IPS-18c (cell line): ENCODE measurements around the gene PCSK1.

Experiments
- H3K4me3 ChIP-seq: 2 replicates; pipeline ENCODE4 v1.7.0; 2013; ENCODE audit warnings: low read depth, mild to moderate bottlenecking, low read length, moderate library complexity; ENCODE audit not compliant: insufficient read depth
- H3K9me3 ChIP-seq: one replicate; pipeline ENCODE4 v1.6.1; 2013; ENCODE audit warnings: mild to moderate bottlenecking, low read length, moderate library complexity; ENCODE audit not compliant: control insufficient read depth, insufficient read depth

PCSK1 gene

DNA sequence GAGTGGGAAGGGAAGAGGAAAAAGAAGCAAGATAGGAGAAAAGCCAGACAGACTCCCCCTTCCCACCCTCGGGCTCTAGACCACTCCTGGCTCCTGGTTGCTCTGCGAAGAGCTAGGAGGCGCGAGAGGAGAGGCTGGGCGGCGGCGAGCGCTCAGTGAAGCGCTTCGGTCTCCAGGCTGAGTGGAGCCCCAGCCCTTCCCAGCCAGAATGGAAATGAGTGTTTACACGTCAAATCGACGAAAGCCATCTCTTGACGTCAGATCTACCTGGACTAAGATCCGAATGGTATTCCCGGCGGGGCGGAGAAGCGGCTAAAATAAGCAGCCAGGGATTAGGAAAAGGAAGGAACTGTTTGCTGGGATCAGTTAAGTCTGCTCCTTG, at the start of gene PCSK1:
Gene PCSK1, minus strand, starts transcription at position 183 of the 382 bp plus-strand sequence. CDS start 206 bp downstream, outside the sequence.
- H3K4me3 ChIP-seq: peak within 1 kb of the TSS; percentile 75
- no peaks in the 10 kb centered on the region for H3K9me3 ChIP-seq

DNA sequence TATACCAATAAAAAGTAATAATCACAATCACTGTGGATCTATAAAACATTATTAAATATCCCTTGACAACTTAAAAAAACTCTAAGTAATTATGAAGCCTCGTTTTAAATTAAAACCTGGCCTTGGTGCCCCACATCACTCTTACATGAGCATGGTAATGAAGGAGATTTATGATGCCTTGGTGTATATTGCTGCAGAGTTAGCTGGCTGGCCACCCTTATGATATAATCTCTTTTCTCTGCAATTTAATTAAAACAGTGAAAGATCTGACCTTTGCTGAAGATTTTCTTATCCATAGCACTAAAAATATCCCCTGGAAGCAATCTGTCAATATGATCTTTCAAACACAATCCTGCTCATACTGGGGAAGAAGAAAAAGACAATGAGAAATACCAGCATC, 48.8 kb upstream of the PCSK1 start:
- H3K9me3 ChIP-seq: no peaks in the 10 kb centered on the region
- no peak overlapping the region for H3K4me3 ChIP-seq

DNA sequence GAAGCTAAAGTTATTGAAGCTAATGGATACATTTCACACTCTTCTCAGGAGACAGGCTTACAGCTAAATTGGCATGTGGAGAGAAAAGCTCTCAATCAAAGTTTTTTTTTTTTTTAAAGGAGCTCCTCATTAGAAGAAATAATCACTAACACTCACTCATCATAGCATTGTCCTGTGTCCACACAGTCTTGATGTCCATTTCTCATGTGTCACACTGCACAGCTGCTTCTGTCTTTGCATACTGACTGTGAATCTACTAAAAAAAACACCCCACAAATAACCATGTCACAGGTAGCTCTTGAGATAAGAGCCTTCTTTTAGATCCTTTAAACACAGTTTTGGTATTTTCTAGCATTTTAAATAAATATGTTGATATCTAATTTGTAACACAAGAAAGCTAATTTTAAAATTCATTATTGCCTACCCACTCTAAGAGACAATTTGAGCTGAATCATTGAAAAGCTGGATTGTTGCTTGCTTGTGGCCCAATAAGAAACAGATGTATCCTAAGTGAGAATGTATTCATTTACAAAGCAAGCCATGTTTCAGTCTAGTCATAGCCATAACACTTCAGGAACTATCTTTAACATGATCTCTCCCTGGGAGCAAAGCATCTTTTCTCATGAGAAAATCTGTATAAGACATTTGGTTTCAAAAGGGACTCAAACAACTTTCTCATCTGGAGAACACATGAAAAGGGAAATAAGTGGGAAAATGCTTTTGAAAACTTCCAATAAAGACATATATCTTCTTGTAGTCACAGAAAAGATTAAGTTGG, 48.1 kb upstream of the PCSK1 start:
- Histone ChIP-seq H3K9me3 (no peaks in the 10 kb centered on the region), H3K4me3 (no peak overlapping the region)

DNA sequence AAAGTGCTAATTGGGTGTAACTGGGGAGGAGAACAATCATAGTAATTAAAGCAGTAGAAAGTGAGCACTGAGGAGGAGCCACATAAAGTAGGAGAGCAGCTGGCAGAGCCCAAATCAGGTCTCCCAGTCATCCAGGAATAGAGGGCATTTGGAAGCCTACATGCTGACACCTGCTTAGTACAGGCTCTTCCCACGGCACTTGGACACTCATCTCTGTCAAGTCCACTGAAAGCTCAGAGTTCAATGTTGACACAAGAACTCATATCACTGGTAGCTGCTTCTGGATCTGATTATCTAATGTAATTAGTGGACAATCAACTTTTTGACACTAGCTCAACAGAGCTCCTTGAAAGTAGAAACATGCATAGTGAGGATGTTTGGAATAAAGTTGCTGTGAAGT, 45.9 kb upstream of the PCSK1 start:
- Histone ChIP-seq H3K9me3 (no peaks in the 10 kb centered on the region), H3K4me3 (no peak overlapping the region)

DNA sequence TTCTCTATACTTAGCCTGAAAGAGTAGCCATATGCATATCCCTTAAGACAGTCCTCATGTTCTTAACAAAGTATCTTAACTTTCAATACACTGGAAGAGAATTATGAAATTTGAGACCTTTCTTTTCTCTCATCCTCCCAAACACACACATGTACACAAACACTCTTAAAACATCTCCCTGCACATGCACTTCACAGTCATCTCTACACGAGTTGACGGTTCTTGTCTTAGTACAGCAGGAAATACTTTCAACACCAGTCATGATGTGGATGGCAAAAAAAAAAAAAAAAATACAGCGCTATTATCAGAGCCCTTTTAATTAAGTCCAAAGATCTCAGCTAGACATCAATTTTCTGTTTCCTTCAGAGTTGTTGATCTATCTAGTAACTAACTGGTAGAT, 43.6 kb upstream of the PCSK1 start:
- H3K4me3 ChIP-seq: no peak overlapping the region

DNA sequence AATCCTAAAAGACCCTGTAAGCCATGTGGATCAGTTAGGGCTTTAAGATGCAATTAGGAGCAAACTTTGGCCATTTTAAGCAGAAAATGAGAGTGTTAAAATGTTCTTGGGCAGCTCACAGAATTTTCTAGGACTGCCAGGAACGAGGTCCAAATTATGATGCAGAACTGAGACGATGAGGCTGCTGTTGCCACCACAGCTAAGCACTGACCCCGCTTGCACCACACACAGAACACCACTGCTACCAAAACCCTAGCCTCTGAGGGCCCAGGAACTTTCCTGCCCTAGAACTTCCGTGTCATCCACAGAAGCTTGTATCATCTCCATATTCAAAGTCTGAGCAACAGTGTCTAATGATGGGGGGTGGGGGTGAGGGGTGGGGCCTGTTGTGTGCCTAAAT, 41.0 kb upstream of the PCSK1 start:
- no peak overlapping the region for H3K4me3 ChIP-seq
- no peaks in the 10 kb centered on the region for H3K9me3 ChIP-seq

More for the DNA sequence above, 43.6 kb upstream of the PCSK1 start:
- H3K9me3 ChIP-seq: no peaks in the 10 kb centered on the region

DNA sequence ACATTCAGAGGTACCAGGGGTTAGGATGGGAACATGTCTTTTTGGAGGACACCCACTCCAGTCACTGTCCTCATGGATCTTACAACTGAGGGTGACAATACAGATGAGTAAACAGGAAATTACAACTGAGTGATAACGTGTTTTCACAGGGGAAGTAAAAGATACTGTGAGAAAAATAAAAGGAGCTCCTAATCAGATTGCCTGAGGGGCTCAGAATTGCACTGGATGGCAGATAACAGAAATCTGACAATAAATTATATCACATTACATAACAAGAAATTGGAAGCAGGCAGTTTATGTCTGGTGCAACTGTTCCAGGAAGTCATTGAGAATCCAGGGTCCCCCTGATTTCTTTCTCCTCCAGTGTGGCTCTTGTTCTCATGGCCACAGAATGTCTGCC, 40.1 kb upstream of the PCSK1 start:
- Histone ChIP-seq H3K9me3 (no peaks in the 10 kb centered on the region), H3K4me3 (no peak overlapping the region)

DNA sequence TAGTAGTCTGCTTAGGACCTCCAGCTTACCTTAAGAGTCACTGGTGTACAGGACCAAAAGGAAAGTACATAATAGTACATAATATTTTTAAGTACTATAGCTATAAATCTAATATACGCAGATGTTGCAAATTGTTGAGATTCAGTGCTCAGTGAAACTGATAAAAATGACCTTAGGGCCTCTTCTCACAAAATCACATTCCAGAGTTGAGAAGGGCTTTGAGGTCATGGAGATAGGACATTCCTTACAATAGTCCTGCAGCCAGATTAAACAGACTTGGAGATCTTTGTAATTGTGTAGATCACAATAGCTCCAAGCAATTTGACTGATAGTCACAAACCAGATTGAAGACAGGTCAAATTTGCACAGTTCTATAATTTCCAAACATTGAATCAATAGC, 37.7 kb upstream of the PCSK1 start:
- Histone ChIP-seq H3K4me3 (no peak overlapping the region), H3K9me3 (no peaks in the 10 kb centered on the region)

DNA sequence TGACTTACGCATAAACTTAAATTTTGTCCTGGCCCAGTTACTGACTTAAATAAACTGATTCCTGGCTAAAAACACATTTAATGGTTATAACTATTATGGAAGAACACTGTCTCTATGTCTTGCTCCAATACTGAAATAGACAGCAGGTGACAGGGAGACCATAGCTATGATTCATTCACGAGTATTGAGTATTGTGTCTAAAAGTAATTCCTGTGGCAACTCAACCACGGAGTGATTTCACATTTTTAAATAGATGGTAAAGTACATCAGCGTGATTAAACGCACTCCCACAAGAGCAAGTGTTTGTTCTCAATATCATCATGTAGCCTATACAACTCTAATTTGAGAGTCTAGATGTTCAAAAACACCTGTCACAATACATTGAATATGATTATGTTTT, 35.9 kb upstream of the PCSK1 start:
- Histone ChIP-seq H3K9me3 (no peaks in the 10 kb centered on the region), H3K4me3 (no peak overlapping the region)

DNA sequence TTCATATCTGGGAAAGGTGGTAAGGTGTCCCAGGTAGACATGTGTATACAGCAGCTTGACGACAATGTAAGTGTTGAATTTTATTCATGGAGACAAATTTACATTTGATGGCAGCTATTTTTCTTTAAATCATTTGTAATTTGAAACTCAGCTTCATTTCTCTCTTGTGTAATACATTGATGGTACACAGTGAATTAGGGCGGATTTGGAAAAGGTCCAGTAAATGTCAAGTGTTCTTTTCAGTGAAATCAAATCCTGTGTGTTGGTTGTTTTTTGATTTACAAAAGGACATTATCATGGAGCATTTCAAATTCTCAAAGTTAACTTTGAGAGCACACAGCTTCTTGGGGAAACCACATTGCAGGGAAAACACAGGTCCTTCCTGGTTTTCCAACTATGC, 30.0 kb upstream of the PCSK1 start:
- no peak overlapping the region for H3K4me3 ChIP-seq
- H3K9me3 ChIP-seq: no peaks in the 10 kb centered on the region

DNA sequence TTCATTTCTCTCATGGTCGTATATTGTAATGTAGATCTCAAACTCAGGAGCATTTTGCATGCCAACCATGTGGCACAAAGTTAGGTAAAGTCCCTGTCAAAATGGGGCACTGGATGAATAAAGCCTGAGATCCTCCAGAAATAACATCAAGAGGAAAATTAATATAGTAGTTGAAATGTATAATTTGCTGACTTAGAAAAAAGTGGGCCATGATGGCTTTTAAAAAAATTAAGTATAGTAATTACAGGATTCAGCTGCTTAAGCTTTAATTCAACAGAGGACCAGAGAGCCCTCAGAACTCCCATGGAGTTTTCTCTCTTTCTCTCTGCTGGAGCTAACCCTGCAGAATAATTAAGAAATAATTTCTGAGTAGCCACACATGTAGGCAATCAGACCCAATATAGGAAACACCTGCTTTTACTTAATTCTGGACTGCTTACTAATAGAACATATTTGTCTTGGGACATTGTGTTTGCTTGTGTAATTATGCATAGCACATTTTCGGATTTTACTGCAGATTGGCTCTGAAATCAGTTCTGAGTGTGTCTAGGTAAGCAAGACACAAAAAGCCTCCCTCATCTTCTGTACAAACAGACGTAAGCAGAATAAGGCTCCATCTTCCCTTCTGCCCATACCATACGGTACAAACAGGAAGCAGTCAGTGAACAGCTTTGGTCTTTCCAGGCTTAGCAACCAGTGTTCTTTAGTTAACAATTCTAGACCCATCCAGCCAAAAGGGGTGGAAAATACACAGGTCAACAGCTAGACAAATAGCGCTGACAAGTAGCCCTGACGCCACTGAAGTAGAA, 26.5 kb upstream of the PCSK1 start:
- Histone ChIP-seq H3K4me3 (no peak overlapping the region), H3K9me3 (no peaks in the 10 kb centered on the region)

DNA sequence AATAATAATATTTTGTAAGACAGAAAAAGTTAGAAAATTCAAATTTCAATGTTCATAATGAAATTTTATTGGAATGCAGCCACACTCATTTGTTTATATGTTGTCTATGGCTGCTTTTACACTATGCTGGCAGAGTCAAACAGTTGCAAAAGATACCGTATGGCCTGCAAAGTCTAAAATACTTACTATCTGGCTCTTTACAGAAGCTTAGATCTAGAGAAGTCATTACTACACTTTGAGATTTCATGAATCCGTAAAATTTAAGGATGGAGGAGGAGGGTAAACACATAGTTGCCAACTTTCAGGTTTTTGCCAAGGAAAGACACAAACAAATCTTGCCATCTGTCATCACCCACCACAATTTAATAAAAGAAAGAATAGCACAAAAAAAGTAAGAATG, 25.1 kb upstream of the PCSK1 start:
- Histone ChIP-seq H3K4me3 (no peak overlapping the region), H3K9me3 (no peaks in the 10 kb centered on the region)

DNA sequence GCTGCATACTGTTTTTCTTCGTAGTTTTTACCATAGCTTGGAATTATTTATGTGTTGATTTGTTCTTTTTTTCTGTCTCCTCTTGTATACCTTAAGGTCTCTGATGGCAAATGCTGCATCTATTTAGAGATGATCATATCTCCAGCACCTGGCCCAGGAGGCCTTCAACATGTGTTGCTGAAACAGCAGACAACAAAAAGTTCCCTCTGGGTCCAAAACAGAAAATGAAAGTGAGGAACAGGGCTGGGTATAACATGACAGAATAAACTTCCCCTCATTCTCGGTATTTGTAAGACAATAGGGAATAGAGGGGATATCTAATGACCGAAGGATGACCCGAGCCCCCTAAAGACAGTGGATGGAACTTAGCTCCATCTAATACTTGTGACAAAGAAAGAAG, 22.7 kb upstream of the PCSK1 start:
- Histone ChIP-seq H3K9me3 (no peaks in the 10 kb centered on the region), H3K4me3 (no peak overlapping the region)

DNA sequence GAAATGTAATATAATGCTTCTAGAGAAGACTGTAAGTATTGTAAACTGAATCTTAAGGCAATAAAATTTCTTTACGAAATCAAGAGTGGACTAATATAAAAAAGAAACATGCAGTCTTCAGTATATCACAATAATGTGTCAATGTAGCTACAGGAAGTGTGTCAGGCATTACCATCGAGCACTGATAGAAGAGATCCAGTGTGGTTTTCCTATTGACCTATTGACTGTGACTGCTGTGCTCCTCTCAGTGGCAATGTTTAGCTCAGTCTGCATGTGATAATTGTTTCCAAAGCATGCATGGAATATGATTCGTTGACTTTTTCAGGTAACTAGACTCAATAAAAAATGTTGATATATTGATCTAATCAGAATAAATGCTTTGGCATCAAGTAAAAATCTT, 20.3 kb upstream of the PCSK1 start:
- H3K9me3 ChIP-seq: no peaks in the 10 kb centered on the region

DNA sequence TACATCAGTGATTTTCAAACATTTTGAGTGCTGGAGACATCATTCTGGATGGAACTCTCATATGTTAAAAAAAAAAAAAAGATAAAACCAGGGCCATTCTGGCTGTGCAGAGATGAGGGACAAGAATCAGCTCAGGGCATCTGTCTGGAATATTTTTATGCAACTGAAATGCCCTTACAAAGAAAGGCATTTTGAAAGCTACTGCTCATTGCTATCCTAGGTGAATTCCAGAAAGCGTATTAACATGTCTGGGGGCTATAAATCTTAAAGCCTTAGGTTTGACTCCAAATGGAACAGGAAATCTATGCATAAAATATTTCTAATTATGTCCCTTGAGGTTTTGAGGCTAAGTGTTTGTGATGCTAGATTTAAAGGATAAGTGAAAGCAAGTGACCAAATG, 14.9 kb upstream of the PCSK1 start:
- no peak overlapping the region for H3K4me3 ChIP-seq
- H3K9me3 ChIP-seq: no peaks in the 10 kb centered on the region

More for the DNA sequence above, 20.3 kb upstream of the PCSK1 start:
- H3K4me3 ChIP-seq: no peak overlapping the region

DNA sequence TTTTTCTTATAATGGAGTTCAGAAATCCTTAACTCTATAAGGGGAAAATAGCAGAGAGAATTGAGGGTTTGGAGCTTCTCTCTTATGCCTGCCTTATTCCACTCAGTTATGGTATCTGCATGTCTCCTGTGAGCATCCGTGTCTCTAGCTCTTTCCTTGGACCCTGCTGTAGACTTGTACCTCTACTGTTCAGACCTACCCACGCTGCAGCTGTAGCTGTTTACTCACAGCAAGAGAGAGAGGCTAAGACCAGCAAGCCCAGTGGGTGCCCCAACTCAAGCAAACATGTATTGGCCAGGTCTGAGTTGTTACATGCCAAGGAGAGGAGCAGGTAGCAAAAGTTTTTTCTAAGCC, 7.1 kb upstream of the PCSK1 start:
- Histone ChIP-seq H3K4me3 (no peak overlapping the region), H3K9me3 (no peaks in the 10 kb centered on the region)

DNA sequence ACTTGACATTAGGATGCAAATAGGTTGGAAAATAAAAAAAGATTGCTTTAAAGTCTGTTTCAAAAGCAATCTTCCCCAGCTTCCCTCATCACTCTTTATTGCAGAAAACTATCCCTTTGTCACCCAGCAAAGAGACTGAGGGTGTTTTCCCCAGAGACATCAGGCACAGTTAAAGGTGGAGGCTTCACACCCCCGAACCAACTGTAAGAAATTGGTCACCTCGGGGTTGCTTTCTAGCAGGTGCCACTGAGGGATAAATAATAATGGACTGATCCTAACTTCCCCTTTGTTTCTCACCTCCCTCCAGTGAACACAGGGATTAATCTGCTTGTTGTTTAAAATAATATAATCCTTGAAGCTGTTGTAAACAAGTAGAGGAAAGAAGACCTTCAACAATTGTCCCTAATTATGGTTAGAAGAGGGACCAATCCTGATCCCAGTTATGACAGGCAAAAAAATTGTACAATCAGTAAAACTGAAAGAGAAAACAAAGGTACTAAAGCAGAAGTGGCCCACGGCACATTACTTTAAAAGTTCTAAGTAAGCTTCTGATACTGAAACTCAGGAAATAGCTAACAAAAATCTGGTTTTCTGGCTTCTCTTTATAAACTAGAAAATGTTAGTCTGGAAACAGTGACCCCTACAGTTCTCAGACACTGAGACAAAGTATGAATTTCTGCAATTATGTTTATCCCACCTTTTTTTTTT, 6.6 kb upstream of the PCSK1 start:
- no peaks in the 10 kb centered on the region for H3K9me3 ChIP-seq
- no peak overlapping the region for H3K4me3 ChIP-seq

DNA sequence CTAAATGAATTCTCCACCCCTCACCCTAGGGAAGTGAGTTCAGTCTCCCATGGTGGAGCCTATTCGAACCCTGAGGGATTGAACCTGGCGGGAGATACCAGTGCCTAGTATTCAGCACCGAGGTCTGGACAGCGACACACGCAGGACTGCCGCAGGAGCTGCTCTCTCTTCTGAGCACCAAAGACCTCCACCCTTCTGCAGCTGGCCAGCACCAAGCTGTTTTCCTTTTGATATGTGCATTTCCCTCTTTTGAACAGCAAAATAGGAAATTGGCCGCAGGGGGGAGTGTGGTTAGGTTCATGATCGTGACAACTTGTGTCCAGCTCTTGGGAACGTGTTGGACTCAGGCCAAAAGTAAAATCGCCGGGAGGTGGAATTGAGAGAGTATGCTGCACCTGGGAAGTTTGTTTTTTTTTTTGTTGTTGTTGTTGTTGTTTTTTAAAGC, 1.2 kb upstream of the PCSK1 start:
- no peaks in the 10 kb centered on the region for H3K9me3 ChIP-seq
- peak overlapping the region; percentile 10; the same call in 1 of the 2 replicates for H3K4me3 ChIP-seq
